HEK293 (cell line): ENCODE data around the gene ERP44.

Experiments used
- CTCF ChIA-PET: fragments of 350-600 bp; formaldehyde crosslinking; extraction: SDS; loops from one replicate; lab custom pipeline; 2021; ENCODE audit warnings: antibody characterized with exemption; lab: Yijun Ruan, JAX
- POLR2A ChIA-PET: fragments of 300-600 bp; formaldehyde crosslinking; extraction: SDS; loops from one replicate; lab custom pipeline; 2020; ENCODE audit warnings: antibody characterized with exemption, inconsistent platforms; lab: Yijun Ruan, JAX
- H3K27ac ChIP-seq: fragments of 200-500 bp; sonication (Bioruptor generic); 2 replicates; pipeline ENCODE4 v1.5.1; 2014; ENCODE audit warnings: low read depth, low read length, control low read depth, inconsistent platforms; ENCODE audit errors: extremely low read depth
- H3K36me3 ChIP-seq, 2 experiments: fragments of 200-500 bp in 1 of 2; sonication (Bioruptor generic) in 1 of 2; 1 replicate in 1 of 2; 2 replicates in 1 of 2; pipeline ENCODE4 v1.5.1; 2014 to 2017; ENCODE audit warnings: inconsistent platforms in 2 of 2, low read length in 2 of 2; ENCODE audit not compliant: control insufficient read depth in 2 of 2, insufficient read depth in 1 of 2
- H3K4me1 ChIP-seq: fragments of 200-500 bp; sonication (Bioruptor generic); 2 replicates; pipeline ENCODE4 v1.5.1; 2014; ENCODE audit warnings: mild to moderate bottlenecking, low read length, inconsistent platforms; ENCODE audit not compliant: control insufficient read depth, insufficient read depth
- H3K4me3 ChIP-seq: 2 replicates; pipeline ENCODE4 v1.5.1; 2011; ENCODE audit warnings: low read depth, mild to moderate bottlenecking, control low read depth, low read length, moderate library complexity
- H3K9me3 ChIP-seq: fragments of 200-500 bp; sonication (Bioruptor generic); 2 replicates; pipeline ENCODE4 v1.5.1; 2014; ENCODE audit warnings: low read depth, low read length, inconsistent platforms; ENCODE audit not compliant: control insufficient read depth, insufficient read depth
- HOXC10 ChIP-seq: sonication (generic); formaldehyde crosslinking; IDR thresholded peaks from 2 replicates; pipeline ENCODE4 v1.8.1; 2023; ENCODE audit warnings: mild to moderate bottlenecking, missing genetic modification reagents
- REPIN1 ChIP-seq: fragments of 450-650 bp; formaldehyde crosslinking; IDR thresholded peaks from 2 replicates; pipeline ENCODE4 v1.5.1; 2017; ENCODE audit warnings: missing biosample characterization, missing genetic modification characterization, low read depth
- SP7 ChIP-seq: fragments of 450-650 bp; formaldehyde crosslinking; IDR thresholded peaks from 2 replicates; pipeline ENCODE4 v1.5.1; 2016; ENCODE audit warnings: missing biosample characterization, missing genetic modification characterization
- TCF7L2 ChIP-seq: IDR thresholded peaks from 2 replicates; pipeline ENCODE4 v1.6.1; 2011; ENCODE audit warnings: low read depth, mild to moderate bottlenecking, inconsistent platforms, low read length, moderate library complexity, borderline replicate concordance
- ZBTB6 ChIP-seq: fragments of 450-650 bp; formaldehyde crosslinking; IDR thresholded peaks from 2 replicates; pipeline ENCODE4 v1.5.1; 2017; ENCODE audit warnings: missing biosample characterization, missing genetic modification characterization
- ZBTB7A ChIP-seq: fragments of 450-650 bp; formaldehyde crosslinking; IDR thresholded peaks from 2 replicates; pipeline ENCODE4 v1.5.1; 2016; ENCODE audit warnings: low read depth, missing biosample characterization, missing genetic modification characterization
- ZBTB8A ChIP-seq: fragments of 450-650 bp; formaldehyde crosslinking; IDR thresholded peaks from 2 replicates; pipeline ENCODE4 v1.5.1; 2016; ENCODE audit warnings: missing biosample characterization, missing genetic modification characterization
- ZNF114 ChIP-seq: fragments of 450-650 bp; formaldehyde crosslinking; IDR thresholded peaks from 2 replicates; pipeline ENCODE4 v1.5.0; 2017; ENCODE audit warnings: missing biosample characterization, missing genetic modification characterization
- ZNF146 ChIP-seq: fragments of 450-650 bp; formaldehyde crosslinking; IDR thresholded peaks from 2 replicates; pipeline ENCODE4 v1.5.1; 2016; ENCODE audit warnings: missing biosample characterization, missing genetic modification characterization
- ZNF175 ChIP-seq: fragments of 450-650 bp; formaldehyde crosslinking; IDR thresholded peaks from 2 replicates; pipeline ENCODE4 v1.5.1; 2016; ENCODE audit warnings: missing biosample characterization, missing genetic modification characterization
- ZNF266 ChIP-seq: fragments of 450-650 bp; formaldehyde crosslinking; IDR thresholded peaks from 2 replicates; pipeline ENCODE4 v1.5.1; 2016; ENCODE audit warnings: missing biosample characterization, missing genetic modification characterization, low read depth
- ZNF394 ChIP-seq: fragments of 450-650 bp; formaldehyde crosslinking; IDR thresholded peaks from 2 replicates; pipeline ENCODE4 v1.5.1; 2016; ENCODE audit warnings: missing biosample characterization, missing genetic modification characterization, mild to moderate bottlenecking, moderate library complexity, borderline replicate concordance
- ZNF426 ChIP-seq: fragments of 450-650 bp; formaldehyde crosslinking; IDR thresholded peaks from 2 replicates; pipeline ENCODE4 v1.5.1; 2017; ENCODE audit warnings: missing biosample characterization, missing genetic modification characterization, mild to moderate bottlenecking, inconsistent platforms, moderate library complexity
- ZNF600 ChIP-seq: fragments of 450-650 bp; formaldehyde crosslinking; IDR thresholded peaks from 2 replicates; pipeline ENCODE4 v1.5.1; 2016; ENCODE audit warnings: missing biosample characterization, missing genetic modification characterization
- ZNF629 ChIP-seq: fragments of 450-650 bp; formaldehyde crosslinking; IDR thresholded peaks from 2 replicates; pipeline ENCODE4 v1.5.1; 2017; ENCODE audit warnings: missing biosample characterization, missing genetic modification characterization
- ZNF707 ChIP-seq: fragments of 450-650 bp; formaldehyde crosslinking; IDR thresholded peaks from 2 replicates; pipeline ENCODE4 v1.5.1; 2016; ENCODE audit warnings: missing biosample characterization, missing genetic modification characterization
- ZNF777 ChIP-seq: fragments of 450-650 bp; formaldehyde crosslinking; IDR thresholded peaks from 2 replicates; pipeline ENCODE4 v1.5.1; 2017; ENCODE audit warnings: missing biosample characterization, missing genetic modification characterization, borderline replicate concordance
- ZSCAN16 ChIP-seq: fragments of 450-650 bp; formaldehyde crosslinking; IDR thresholded peaks from 2 replicates; pipeline ENCODE4 v1.5.1; 2016; ENCODE audit warnings: missing biosample characterization, missing genetic modification characterization
- ZSCAN18 ChIP-seq: fragments of 450-650 bp; formaldehyde crosslinking; IDR thresholded peaks from 2 replicates; pipeline ENCODE4 v1.5.1; 2016; ENCODE audit warnings: missing biosample characterization, missing genetic modification characterization
- TF ChIP-seq, protein P1 (sequence below): fragments of 450-650 bp; formaldehyde crosslinking; IDR thresholded peaks from 2 replicates; pipeline ENCODE4 v1.5.1; 2016; ENCODE audit warnings: missing biosample characterization, missing genetic modification characterization
- TF ChIP-seq, protein P2 (sequence below): fragments of 450-650 bp; formaldehyde crosslinking; conservative IDR thresholded peaks from 2 replicates; pipeline ENCODE4 v1.5.1; 2016; ENCODE audit warnings: low read depth, missing biosample characterization, missing genetic modification characterization
- TF ChIP-seq, protein P3 (sequence below): fragments of 450-650 bp; formaldehyde crosslinking; IDR thresholded peaks from 2 replicates; pipeline ENCODE4 v1.5.1; 2016; ENCODE audit warnings: missing biosample characterization, missing genetic modification characterization

The ERP44 gene

GRCh38 chr9:99999797-100000196 lies 99.0 kb downstream of the ERP44 start (continued):
- TF ChIP-seq ZNF266 (tag by site-specific recombination): no peak
- no peak for TF ChIP-seq ZNF114 (tag by site-specific recombination)
- no peak for TF ChIP-seq HOXC10 (CRISPR knock-in tag)
- TF ChIP-seq ZSCAN18 (tag by site-specific recombination): no peak
- TF ChIP-seq, protein P1, sequence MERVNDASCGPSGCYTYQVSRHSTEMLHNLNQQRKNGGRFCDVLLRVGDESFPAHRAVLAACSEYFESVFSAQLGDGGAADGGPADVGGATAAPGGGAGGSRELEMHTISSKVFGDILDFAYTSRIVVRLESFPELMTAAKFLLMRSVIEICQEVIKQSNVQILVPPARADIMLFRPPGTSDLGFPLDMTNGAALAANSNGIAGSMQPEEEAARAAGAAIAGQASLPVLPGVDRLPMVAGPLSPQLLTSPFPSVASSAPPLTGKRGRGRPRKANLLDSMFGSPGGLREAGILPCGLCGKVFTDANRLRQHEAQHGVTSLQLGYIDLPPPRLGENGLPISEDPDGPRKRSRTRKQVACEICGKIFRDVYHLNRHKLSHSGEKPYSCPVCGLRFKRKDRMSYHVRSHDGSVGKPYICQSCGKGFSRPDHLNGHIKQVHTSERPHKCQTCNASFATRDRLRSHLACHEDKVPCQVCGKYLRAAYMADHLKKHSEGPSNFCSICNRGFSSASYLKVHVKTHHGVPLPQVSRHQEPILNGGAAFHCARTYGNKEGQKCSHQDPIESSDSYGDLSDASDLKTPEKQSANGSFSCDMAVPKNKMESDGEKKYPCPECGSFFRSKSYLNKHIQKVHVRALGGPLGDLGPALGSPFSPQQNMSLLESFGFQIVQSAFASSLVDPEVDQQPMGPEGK (tag by site-specific recombination): no peak

DNA sequence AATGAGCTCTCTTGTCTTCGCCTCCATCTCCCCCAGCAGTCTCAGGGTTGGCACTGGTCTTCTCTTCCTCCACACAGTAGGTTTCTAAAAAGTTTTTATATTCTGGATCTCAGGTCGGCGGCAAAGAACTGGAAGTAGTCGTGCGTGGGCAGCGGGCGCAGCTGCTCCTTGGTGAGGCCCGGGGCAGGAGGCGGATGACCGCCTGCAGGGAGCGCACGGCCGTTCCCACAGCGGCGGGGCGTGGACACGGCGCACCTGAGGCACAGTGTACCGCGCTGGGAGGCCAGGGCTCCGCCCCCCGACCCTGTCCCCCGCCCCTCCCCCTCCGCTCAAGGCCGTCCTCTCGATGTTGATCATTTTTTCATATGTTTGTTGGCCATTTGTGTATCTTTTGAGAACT lies 99.9 kb downstream of the ERP44 start:
- H3K9me3 ChIP-seq: no peaks in the 10 kb centered on the region
- ChIA-PET CTCF (no interaction called here), POLR2A (no interaction called here)
- H3K27ac ChIP-seq: no peak overlapping the region
- no peak overlapping the region for H3K4me3 ChIP-seq
- TF ChIP-seq ZNF777 (no peak), REPIN1 (tag by site-specific recombination) (no peak), ZBTB8A (tag by site-specific recombination) (no peak), SP7 (no peak), ZNF146 (tag by site-specific recombination) (no peak), ZNF426 (tag by site-specific recombination) (no peak), ZBTB7A (tag by site-specific recombination) (no peak), ZNF707 (tag by site-specific recombination) (no peak), ZSCAN16 (tag by site-specific recombination) (no peak), ZNF394 (tag by site-specific recombination) (no peak), ZNF175 (tag by site-specific recombination) (no peak), ZNF629 (tag by site-specific recombination) (no peak), ZNF600 (no peak), ZBTB6 (tag by site-specific recombination) (no peak), TCF7L2 (no peak)
- TF ChIP-seq, protein P2, sequence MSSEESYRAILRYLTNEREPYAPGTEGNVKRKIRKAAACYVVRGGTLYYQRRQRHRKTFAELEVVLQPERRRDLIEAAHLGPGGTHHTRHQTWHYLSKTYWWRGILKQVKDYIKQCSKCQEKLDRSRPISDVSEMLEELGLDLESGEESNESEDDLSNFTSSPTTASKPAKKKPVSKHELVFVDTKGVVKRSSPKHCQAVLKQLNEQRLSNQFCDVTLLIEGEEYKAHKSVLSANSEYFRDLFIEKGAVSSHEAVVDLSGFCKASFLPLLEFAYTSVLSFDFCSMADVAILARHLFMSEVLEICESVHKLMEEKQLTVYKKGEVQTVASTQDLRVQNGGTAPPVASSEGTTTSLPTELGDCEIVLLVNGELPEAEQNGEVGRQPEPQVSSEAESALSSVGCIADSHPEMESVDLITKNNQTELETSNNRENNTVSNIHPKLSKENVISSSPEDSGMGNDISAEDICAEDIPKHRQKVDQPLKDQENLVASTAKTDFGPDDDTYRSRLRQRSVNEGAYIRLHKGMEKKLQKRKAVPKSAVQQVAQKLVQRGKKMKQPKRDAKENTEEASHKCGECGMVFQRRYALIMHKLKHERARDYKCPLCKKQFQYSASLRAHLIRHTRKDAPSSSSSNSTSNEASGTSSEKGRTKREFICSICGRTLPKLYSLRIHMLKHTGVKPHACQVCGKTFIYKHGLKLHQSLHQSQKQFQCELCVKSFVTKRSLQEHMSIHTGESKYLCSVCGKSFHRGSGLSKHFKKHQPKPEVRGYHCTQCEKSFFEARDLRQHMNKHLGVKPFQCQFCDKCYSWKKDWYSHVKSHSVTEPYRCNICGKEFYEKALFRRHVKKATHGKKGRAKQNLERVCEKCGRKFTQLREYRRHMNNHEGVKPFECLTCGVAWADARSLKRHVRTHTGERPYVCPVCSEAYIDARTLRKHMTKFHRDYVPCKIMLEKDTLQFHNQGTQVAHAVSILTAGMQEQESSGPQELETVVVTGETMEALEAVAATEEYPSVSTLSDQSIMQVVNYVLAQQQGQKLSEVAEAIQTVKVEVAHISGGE (tag by site-specific recombination): no peak
- TF ChIP-seq, protein P3, sequence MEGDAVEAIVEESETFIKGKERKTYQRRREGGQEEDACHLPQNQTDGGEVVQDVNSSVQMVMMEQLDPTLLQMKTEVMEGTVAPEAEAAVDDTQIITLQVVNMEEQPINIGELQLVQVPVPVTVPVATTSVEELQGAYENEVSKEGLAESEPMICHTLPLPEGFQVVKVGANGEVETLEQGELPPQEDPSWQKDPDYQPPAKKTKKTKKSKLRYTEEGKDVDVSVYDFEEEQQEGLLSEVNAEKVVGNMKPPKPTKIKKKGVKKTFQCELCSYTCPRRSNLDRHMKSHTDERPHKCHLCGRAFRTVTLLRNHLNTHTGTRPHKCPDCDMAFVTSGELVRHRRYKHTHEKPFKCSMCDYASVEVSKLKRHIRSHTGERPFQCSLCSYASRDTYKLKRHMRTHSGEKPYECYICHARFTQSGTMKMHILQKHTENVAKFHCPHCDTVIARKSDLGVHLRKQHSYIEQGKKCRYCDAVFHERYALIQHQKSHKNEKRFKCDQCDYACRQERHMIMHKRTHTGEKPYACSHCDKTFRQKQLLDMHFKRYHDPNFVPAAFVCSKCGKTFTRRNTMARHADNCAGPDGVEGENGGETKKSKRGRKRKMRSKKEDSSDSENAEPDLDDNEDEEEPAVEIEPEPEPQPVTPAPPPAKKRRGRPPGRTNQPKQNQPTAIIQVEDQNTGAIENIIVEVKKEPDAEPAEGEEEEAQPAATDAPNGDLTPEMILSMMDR (tag by site-specific recombination): no peak
- H3K4me1 ChIP-seq: no peaks in the 10 kb centered on the region
- peaks cover 0 to 8% of the 10 kb centered on the region in 2 experiments; a peak in 1 of 3 replicates for H3K36me3 ChIP-seq
